Esophagus muscularis mucosa (tissue), 4 donors: ENCODE data around the gene IWS1.

Experiments used
- EP300 ChIP-seq: sonication (generic); formaldehyde crosslinking; IDR thresholded peaks from one replicate; pipeline ENCODE4 v1.6.1; 2017; ENCODE audit warnings: antibody characterized with exemption
- POLR2A ChIP-seq: fragments of 450-650 bp; IDR thresholded peaks from one replicate; pipeline ENCODE4 v1.6.1; 2017; ENCODE audit warnings: antibody characterized with exemption, moderate library complexity, mild to moderate bottlenecking, low read depth
- POLR2AphosphoS5 ChIP-seq, 2 donors: sonication (generic); formaldehyde crosslinking; IDR thresholded peaks; one replicate each; pipeline ENCODE4 v1.6.1; 2017; ENCODE audit warnings: antibody characterized with exemption in 2 of 2
- TF ChIP-seq, protein P1 (sequence below), 3 experiments: fragments of 200-600 bp in 2 of 3; fragments of 450-650 bp in 1 of 3; sonication (generic) in 2 of 3; IDR thresholded peaks; one replicate each; pipeline ENCODE4 v1.5.1; 2017 to 2019; ENCODE audit warnings: antibody characterized with exemption in 3 of 3, mild to moderate bottlenecking in 2 of 3, moderate library complexity in 1 of 3

GRCh38 chr2:127560931-127561280, 34.6 kb upstream of the IWS1 start:
- TF ChIP-seq, protein P1, sequence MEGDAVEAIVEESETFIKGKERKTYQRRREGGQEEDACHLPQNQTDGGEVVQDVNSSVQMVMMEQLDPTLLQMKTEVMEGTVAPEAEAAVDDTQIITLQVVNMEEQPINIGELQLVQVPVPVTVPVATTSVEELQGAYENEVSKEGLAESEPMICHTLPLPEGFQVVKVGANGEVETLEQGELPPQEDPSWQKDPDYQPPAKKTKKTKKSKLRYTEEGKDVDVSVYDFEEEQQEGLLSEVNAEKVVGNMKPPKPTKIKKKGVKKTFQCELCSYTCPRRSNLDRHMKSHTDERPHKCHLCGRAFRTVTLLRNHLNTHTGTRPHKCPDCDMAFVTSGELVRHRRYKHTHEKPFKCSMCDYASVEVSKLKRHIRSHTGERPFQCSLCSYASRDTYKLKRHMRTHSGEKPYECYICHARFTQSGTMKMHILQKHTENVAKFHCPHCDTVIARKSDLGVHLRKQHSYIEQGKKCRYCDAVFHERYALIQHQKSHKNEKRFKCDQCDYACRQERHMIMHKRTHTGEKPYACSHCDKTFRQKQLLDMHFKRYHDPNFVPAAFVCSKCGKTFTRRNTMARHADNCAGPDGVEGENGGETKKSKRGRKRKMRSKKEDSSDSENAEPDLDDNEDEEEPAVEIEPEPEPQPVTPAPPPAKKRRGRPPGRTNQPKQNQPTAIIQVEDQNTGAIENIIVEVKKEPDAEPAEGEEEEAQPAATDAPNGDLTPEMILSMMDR (IDR thresholded peaks at IDR 0.05) = no peak
- TF ChIP-seq POLR2A (no peak), EP300 (no peak), POLR2AphosphoS5 (IDR thresholded peaks at IDR 0.05) (no peak)
